ENCODE results near the gene SIX6. TPM values are rescaled to one million over a fixed set of nuclear protein-coding genes. Genes with fewer than 3 reads are reported as not detected.

SIX6 gene
- total and polyA plus RNA-seq, 7 donors, result not detected

- TF ChIP-seq POLR2A (IDR thresholded peaks at IDR 0.05) (no peak), EP300 (IDR thresholded peaks at IDR 0.05) (no peak), POLR2AphosphoS5 (IDR thresholded peaks at IDR 0.05) (no peak)
- TF ChIP-seq, protein P1, sequence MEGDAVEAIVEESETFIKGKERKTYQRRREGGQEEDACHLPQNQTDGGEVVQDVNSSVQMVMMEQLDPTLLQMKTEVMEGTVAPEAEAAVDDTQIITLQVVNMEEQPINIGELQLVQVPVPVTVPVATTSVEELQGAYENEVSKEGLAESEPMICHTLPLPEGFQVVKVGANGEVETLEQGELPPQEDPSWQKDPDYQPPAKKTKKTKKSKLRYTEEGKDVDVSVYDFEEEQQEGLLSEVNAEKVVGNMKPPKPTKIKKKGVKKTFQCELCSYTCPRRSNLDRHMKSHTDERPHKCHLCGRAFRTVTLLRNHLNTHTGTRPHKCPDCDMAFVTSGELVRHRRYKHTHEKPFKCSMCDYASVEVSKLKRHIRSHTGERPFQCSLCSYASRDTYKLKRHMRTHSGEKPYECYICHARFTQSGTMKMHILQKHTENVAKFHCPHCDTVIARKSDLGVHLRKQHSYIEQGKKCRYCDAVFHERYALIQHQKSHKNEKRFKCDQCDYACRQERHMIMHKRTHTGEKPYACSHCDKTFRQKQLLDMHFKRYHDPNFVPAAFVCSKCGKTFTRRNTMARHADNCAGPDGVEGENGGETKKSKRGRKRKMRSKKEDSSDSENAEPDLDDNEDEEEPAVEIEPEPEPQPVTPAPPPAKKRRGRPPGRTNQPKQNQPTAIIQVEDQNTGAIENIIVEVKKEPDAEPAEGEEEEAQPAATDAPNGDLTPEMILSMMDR (IDR thresholded peaks at IDR 0.05), result no peak
- Histone ChIP-seq H3K9me3 (no peaks in the 10 kb centered on the region), H3K27me3 (peaks cover 12 to 62% (median 30%) of the 10 kb centered on the region in 3 donors), H3K27ac (no peak overlapping the region), H3K4me3 (no peak overlapping the region), H3K4me1 (peaks cover 0 to 9% (median 8%) of the 10 kb centered on the region in 4 donors), H3K36me3 (no peaks in the 10 kb centered on the region)
- WGBS, 2 donors, result 33 to 37% methylated on average over 2 of the region's 2 CpGs
- intact Hi-C loops (cut with DNase I), result no loop called here
- no peak for DNase-seq
These were observed 21.7 kb upstream of the SIX6 start for GRCh38 chr14:60487211-60487610.

DNA sequence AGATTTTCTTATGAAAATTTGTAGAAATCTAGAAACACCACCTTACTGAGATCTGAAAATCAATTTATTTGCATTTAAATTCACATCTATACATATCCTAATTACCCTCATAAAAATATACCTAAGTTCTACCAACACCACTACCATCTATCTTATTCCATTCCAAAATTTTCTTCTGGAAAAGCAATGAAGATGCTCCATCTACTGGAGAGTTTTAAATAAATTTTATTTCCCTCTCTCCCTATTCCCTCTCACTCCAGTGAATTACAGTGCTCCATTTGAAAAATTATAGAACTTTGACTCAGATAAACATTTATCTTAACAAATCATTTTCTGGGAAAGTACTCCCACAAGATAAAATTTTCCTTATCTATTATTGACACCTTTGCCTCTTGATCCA lies 20.8 kb upstream of the SIX6 start:
- Histone ChIP-seq H3K4me3 (no peak overlapping the region), H3K4me1 (peaks cover 0 to 9% (median 8%) of the 10 kb centered on the region in 4 donors), H3K27ac (no peak overlapping the region), H3K27me3 (peaks cover 12 to 62% (median 30%) of the 10 kb centered on the region in 3 donors), H3K9me3 (no peaks in the 10 kb centered on the region), H3K36me3 (no peaks in the 10 kb centered on the region)
- TF ChIP-seq EP300 (IDR thresholded peaks at IDR 0.05) (no peak), POLR2A (IDR thresholded peaks at IDR 0.05) (no peak), POLR2AphosphoS5 (IDR thresholded peaks at IDR 0.05) (no peak)
- TF ChIP-seq, protein P1 (IDR thresholded peaks at IDR 0.05), result no peak
- intact Hi-C loops (cut with DNase I), result no loop called here
- no peak for DNase-seq

GRCh38 chr14:60490270-60490669 lies 18.7 kb upstream of the SIX6 start:
- H3K9me3 ChIP-seq, result no peaks in the 10 kb centered on the region
- H3K27me3 ChIP-seq, result peaks cover 9 to 50% (median 25%) of the 10 kb centered on the region in 3 donors
- no peak overlapping the region for H3K27ac ChIP-seq
- H3K36me3 ChIP-seq, result no peaks in the 10 kb centered on the region
- H3K4me1 ChIP-seq, result peaks cover 0 to 8% (median 8%) of the 10 kb centered on the region in 4 donors
- no peak for DNase-seq
- 91 to 96% methylated on average over 3 of the region's 3 CpGs for WGBS, 2 donors
- no peak overlapping the region for H3K4me3 ChIP-seq
- intact Hi-C loops (cut with DNase I), result no loop called here
- TF ChIP-seq POLR2A (IDR thresholded peaks at IDR 0.05), result no peak
- TF ChIP-seq EP300 (IDR thresholded peaks at IDR 0.05), result no peak
- no peak for TF ChIP-seq POLR2AphosphoS5 (IDR thresholded peaks at IDR 0.05)
- TF ChIP-seq, protein P1 (IDR thresholded peaks at IDR 0.05), result no peak

DNA sequence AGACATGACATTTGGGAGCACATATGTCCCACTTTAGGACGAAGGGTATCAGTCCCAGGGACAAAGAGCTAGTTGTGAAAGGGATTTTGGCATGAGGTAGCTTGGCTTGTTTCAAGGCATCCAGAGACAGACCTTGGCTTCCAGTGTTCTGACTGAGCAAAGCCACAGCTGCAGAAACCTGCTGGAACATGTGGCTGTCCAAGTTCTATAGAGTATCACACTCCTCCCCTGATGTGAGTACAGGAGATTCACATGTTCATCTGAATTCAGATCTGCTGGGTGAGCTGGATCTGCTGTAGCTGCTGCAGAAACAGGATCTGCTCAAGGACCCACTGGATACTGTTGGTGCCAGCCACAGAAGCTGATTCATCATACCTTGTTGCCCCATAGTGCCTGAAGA lies 13.0 kb upstream of the SIX6 start:
- no peak for TF ChIP-seq POLR2A (IDR thresholded peaks at IDR 0.05)
- TF ChIP-seq, protein P1 (IDR thresholded peaks at IDR 0.05), result no peak
- no peak for TF ChIP-seq POLR2AphosphoS5 (IDR thresholded peaks at IDR 0.05)
- TF ChIP-seq EP300 (IDR thresholded peaks at IDR 0.05), result no peak
- intact Hi-C loops (cut with DNase I), result no loop called here
- Histone ChIP-seq H3K27ac (no peak overlapping the region), H3K9me3 (no peaks in the 10 kb centered on the region), H3K4me1 (no peaks in the 10 kb centered on the region), H3K36me3 (no peaks in the 10 kb centered on the region), H3K27me3 (peaks cover 0 to 33% (median 0%) of the 10 kb centered on the region in 3 donors), H3K4me3 (no peak overlapping the region)
- DNase-seq, result no peak
- 24 to 65% methylated on average over 1 of the region's 1 CpG for WGBS, 2 donors

GRCh38 chr14:60502541-60502940 lies 6.4 kb upstream of the SIX6 start:
- intact Hi-C loops (cut with DNase I), result no loop called here
- H3K27ac ChIP-seq, result no peak overlapping the region
- no peak overlapping the region for H3K4me3 ChIP-seq
- peaks cover 18 to 73% (median 23%) of the 10 kb centered on the region in 3 donors for H3K27me3 ChIP-seq
- no peaks in the 10 kb centered on the region for H3K36me3 ChIP-seq
- TF ChIP-seq, protein P1 (IDR thresholded peaks at IDR 0.05), result no peak
- TF ChIP-seq EP300 (IDR thresholded peaks at IDR 0.05) (no peak), POLR2A (IDR thresholded peaks at IDR 0.05) (no peak), POLR2AphosphoS5 (IDR thresholded peaks at IDR 0.05) (no peak)
- no peaks in the 10 kb centered on the region for H3K9me3 ChIP-seq
- H3K4me1 ChIP-seq, result peaks cover 0 to 8% (median 6%) of the 10 kb centered on the region in 4 donors
- DNase-seq, result no peak
